Measurements from ENCODE around the gene CITED4.

The CITED4 gene

GRCh38 chr1:40817791-40818263 is 44.3 kb downstream of the CITED4 start:
- no peaks in the 10 kb centered on the region for H3K27me3 ChIP-seq (replicated peaks; ENCODE audit: control insufficient read depth, insufficient read depth, low read length, poor library complexity, severe bottlenecking)
- H3K27ac ChIP-seq (ENCODE audit: insufficient read depth, low read length, poor library complexity, severe bottlenecking) = peak overlapping the region; percentile 36
- peak overlapping the region; percentile 51 for H3K4me3 ChIP-seq (ENCODE audit: insufficient read depth, low read depth, low read length, poor library complexity, severe bottlenecking)
- peaks cover 5% of the 10 kb centered on the region for H3K4me1 ChIP-seq (ENCODE audit: control insufficient read depth, insufficient read depth, low read length, poor library complexity, severe bottlenecking)
- H3K9me3 ChIP-seq (ENCODE audit: control insufficient read depth, low read length) = no peaks in the 10 kb centered on the region
- no peak for DNase-seq
- no peaks in the 10 kb centered on the region for H3K36me3 ChIP-seq (ENCODE audit: control insufficient read depth, insufficient read depth, low read length)

- DNase-seq = no peak
- no peak overlapping the region for H3K27ac ChIP-seq (ENCODE audit: insufficient read depth, low read length, poor library complexity, severe bottlenecking)
- peaks cover 5% of the 10 kb centered on the region for H3K4me1 ChIP-seq (ENCODE audit: control insufficient read depth, insufficient read depth, low read length, poor library complexity, severe bottlenecking)
- no peaks in the 10 kb centered on the region for H3K27me3 ChIP-seq (replicated peaks; ENCODE audit: control insufficient read depth, insufficient read depth, low read length, poor library complexity, severe bottlenecking)
- H3K4me3 ChIP-seq (ENCODE audit: insufficient read depth, low read depth, low read length, poor library complexity, severe bottlenecking) = no peak overlapping the region
- no peaks in the 10 kb centered on the region for H3K36me3 ChIP-seq (ENCODE audit: control insufficient read depth, insufficient read depth, low read length)
- no peaks in the 10 kb centered on the region for H3K9me3 ChIP-seq (ENCODE audit: control insufficient read depth, low read length)
Measured at GRCh38 chr1:40815420-40815819, 46.7 kb downstream of the CITED4 start.
